ENCODE measurements around the gene RAB22A. TPM values are rescaled to one million over a fixed set of nuclear protein-coding genes. Genes with fewer than 3 reads are reported as not detected.
A peak's percentile ranks its signal among the peaks of the same experiment; 100 is the strongest.

RAB22A gene
- total RNA-seq, 1 experiment from 2014 or later: 9.9 TPM

GRCh38 chr20:58308680-58309527, 611 bp upstream of the RAB22A start:
- TF ChIP-seq JUND (IDR thresholded peaks at IDR 0.05) (no peak), ELF1 (IDR thresholded peaks at IDR 0.05; ENCODE audit: borderline replicate concordance, low read depth) (no peak), ATF3 (IDR thresholded peaks at IDR 0.05) (no peak), CBX3 (IDR thresholded peaks at IDR 0.05; ENCODE audit: low read depth) (no peak), RAD21 (IDR thresholded peaks at IDR 0.05; ENCODE audit: low read depth) (no peak), SRF (IDR thresholded peaks at IDR 0.05; ENCODE audit: low read depth) (no peak), REST (IDR thresholded peaks at IDR 0.05; ENCODE audit: low read depth) (no peak), YY1 (IDR thresholded peaks at IDR 0.05; ENCODE audit: extremely low read depth, insufficient replicate concordance, low read depth, low read length) (peak; percentile 78), POLR2AphosphoS5 (IDR thresholded peaks at IDR 0.05; ENCODE audit: low read depth, low read length) (peak; percentile 69), CEBPB (IDR thresholded peaks at IDR 0.05; ENCODE audit: low read depth) (no peak), SP1 (IDR thresholded peaks at IDR 0.05; ENCODE audit: low read depth) (peak; percentile 51; the same call in 1 of the 2 replicates), ZFX (IDR thresholded peaks at IDR 0.05) (no peak), POLR2A (IDR thresholded peaks at IDR 0.05; ENCODE audit: borderline replicate concordance, extremely low read depth, insufficient read depth, insufficient read length) (peak; percentile 9), ZBTB33 (IDR thresholded peaks at IDR 0.05; ENCODE audit: extremely low read depth, insufficient replicate concordance, low read length) (no peak)
- H2AFZ ChIP-seq (ENCODE audit: low read depth, low read length, poor library complexity, severe bottlenecking): peak overlapping the region; percentile 60
- ChIA-PET RAD21 (ENCODE audit: low non-redundant PET in 1 of 2, low total read pairs in 2 of 2, uncharacterized antibody in 2 of 2, unreplicated experiment in 2 of 2) (no interaction called here), CTCF (no interaction called here), POLR2A (no interaction called here)
- H4K20me1 ChIP-seq (ENCODE audit: insufficient read depth): no peaks in the 10 kb centered on the region
- intact Hi-C loops (cut with micrococcal nuclease): no loop called here
- H3K9me2 ChIP-seq (ENCODE audit: insufficient read depth): no peaks in the 10 kb centered on the region
- peaks cover 0 to 7% of the 10 kb centered on the region in 2 experiments; a peak in 1 of 4 replicates for H3K36me3 ChIP-seq (ENCODE audit: control insufficient read depth in 1 of 2, insufficient read depth in 2 of 2, low read length in 2 of 2)
- no TSS peak for BruUV-seq (replicated peaks)
- H3K9ac ChIP-seq (ENCODE audit: low read length): peak overlapping the region; percentile 73
- H3K9me3 ChIP-seq (ENCODE audit: control insufficient read depth in 1 of 2, insufficient read depth in 1 of 2, low read depth in 1 of 2, low read length in 2 of 2): no peaks in the 10 kb centered on the region
- no peak for DNase-seq (ENCODE audit: low read depth, low spot score)
- H3K27ac ChIP-seq (ENCODE audit: low read depth, low read length): peak overlapping the region; percentile 56
- no peaks in the 10 kb centered on the region for H3K27me3 ChIP-seq (ENCODE audit: insufficient read depth, low read length)
- peaks cover 9 to 30% of the 10 kb centered on the region in 2 experiments; a peak in 3 of 4 replicates for H3K4me1 ChIP-seq (ENCODE audit: control insufficient read depth in 1 of 2, insufficient read depth in 2 of 2, low read length in 2 of 2)
- H3K79me2 ChIP-seq (ENCODE audit: insufficient read depth, low read length): peaks cover 19% of the 10 kb centered on the region
- H3K4me2 ChIP-seq (ENCODE audit: low read length): peak overlapping the region; percentile 86
- ATAC-seq: peak; percentile 79
- H3K4me3 ChIP-seq (replicated peaks in 1 of 2; ENCODE audit: low read depth in 1 of 2, low read length in 2 of 2): peak overlapping the region; percentile 86 to 94

Measured in HCT116 (cell line).